ACHN (cell line): ENCODE results near the gene PTGFRN.

Experiments
- DNase-seq: peaks from one replicate; pipeline ENCODE4 v3.0.0-alpha.2; 2015
- in situ Hi-C: cut with HindIII; loops from 2 replicates; pipeline ENCODE4 v1.10.0; 2017; ENCODE audit warnings: low sequenced_read_pairs, low pct_ligation_motif_present, low pct_unique_long_range_greater_than_20kb

The PTGFRN gene

GRCh38 chr1:116882866-116883265 lies 26.9 kb upstream of the PTGFRN start:
- DNase-seq: no peak
- in situ Hi-C loops: no loop called here

DNA sequence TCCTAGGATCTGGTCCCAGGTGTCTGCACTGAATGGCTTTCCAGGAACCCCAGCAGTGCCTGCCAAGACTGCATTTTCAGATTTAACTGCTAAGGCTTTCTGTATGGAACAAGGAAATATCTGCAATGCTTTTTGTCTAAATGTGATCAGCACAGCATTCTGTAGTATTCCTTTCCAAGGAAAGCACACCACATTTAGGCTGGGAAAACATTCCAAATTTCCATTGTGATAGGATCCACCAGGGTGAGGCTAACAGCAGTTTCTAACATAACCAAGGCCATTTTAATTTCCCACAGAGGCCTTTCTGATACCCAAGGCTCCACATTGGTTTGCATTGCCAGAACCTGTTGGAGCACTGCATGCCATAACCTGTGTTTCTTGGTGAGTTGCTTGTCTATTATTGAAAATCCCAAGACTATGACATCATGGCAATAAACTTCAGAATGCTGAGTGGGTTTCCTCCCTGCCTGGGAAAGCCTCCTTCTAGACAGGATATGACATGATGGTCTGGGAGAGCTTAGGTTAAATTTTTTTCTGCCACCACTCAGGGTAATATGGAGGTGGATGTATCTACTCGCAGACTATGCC lies 23.3 kb upstream of the PTGFRN start:
- in situ Hi-C loops: no loop called here
- peak; percentile 31 for DNase-seq

- in situ Hi-C loops: no loop called here
- DNase-seq: no peak
These were observed 22.5 kb upstream of the PTGFRN start for GRCh38 chr1:116887212-116887611.

DNA sequence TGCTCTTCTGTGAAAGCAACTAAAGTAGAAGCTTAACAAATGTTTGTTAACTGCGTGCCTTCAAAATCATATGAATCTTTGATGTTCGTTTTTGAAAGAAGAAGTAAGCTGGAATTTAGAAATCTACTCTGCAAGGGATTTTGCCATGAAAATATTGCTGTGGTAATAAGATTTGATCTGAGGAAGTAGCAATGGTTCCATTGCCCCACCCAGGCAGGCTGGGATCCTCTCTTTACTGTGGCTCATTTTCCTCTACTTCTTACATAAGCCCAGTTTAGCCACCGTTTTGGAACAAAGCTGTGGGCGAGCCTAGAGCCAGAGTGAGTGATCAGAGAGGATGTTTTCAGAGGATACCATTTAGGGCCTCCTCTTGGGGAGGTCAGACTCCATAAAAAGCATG lies 20.3 kb upstream of the PTGFRN start:
- DNase-seq: no peak
- in situ Hi-C loops: no loop called here

GRCh38 chr1:116891396-116892079 lies 18.2 kb upstream of the PTGFRN start:
- no peak for DNase-seq
- in situ Hi-C loops: no loop called here

GRCh38 chr1:116895073-116895472 lies 14.6 kb upstream of the PTGFRN start:
- in situ Hi-C loops: no loop called here
- DNase-seq: no peak

GRCh38 chr1:116899529-116899928 lies 10.2 kb upstream of the PTGFRN start:
- no peak for DNase-seq

GRCh38 chr1:116900471-116901365 lies 9.0 kb upstream of the PTGFRN start:
- DNase-seq: no peak
- in situ Hi-C loops: no loop called here

More at GRCh38 chr1:116899529-116899928, 10.2 kb upstream of the PTGFRN start:
- in situ Hi-C loops: no loop called here

- in situ Hi-C loops: no loop called here
These were observed 7.7 kb upstream of the PTGFRN start for GRCh38 chr1:116902027-116902426.

GRCh38 chr1:116902723-116903383 lies 6.9 kb upstream of the PTGFRN start:
- in situ Hi-C loops: no loop called here
- DNase-seq: no peak

More at GRCh38 chr1:116902027-116902426, 7.7 kb upstream of the PTGFRN start:
- no peak for DNase-seq

GRCh38 chr1:116904791-116905320 lies 4.9 kb upstream of the PTGFRN start:
- in situ Hi-C loops: no loop called here
- DNase-seq: no peak

GRCh38 chr1:116906812-116907211 lies 2.9 kb upstream of the PTGFRN start:
- in situ Hi-C loops: no loop called here
- no peak for DNase-seq

- in situ Hi-C loops: no loop called here
- no peak for DNase-seq
These were observed 2.4 kb upstream of the PTGFRN start for GRCh38 chr1:116907351-116907750.

DNA sequence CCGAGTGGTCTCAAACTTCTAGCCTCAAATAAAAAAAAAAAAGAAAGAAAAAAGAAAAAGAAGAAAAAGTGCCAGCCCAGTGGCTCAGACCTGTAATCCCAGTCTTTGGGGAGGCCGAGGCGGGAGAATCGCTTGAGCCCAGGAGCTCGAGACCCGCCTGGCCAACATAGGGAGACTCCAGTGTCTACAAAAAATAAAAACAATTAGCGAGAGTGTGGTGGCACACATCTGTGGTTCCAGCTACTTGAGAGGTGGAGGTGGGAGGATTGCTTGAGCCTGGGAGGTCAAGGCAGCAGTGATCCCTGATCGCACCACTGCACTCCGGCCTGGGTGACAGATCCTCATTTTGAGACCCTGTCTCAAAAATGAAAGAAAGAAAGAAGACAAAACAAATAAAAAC lies 1.4 kb upstream of the PTGFRN start:
- no peak for DNase-seq
- in situ Hi-C loops: no loop called here

- DNase-seq: no peak
These were observed 750 bp upstream of the PTGFRN start for GRCh38 chr1:116908820-116909511.

DNA sequence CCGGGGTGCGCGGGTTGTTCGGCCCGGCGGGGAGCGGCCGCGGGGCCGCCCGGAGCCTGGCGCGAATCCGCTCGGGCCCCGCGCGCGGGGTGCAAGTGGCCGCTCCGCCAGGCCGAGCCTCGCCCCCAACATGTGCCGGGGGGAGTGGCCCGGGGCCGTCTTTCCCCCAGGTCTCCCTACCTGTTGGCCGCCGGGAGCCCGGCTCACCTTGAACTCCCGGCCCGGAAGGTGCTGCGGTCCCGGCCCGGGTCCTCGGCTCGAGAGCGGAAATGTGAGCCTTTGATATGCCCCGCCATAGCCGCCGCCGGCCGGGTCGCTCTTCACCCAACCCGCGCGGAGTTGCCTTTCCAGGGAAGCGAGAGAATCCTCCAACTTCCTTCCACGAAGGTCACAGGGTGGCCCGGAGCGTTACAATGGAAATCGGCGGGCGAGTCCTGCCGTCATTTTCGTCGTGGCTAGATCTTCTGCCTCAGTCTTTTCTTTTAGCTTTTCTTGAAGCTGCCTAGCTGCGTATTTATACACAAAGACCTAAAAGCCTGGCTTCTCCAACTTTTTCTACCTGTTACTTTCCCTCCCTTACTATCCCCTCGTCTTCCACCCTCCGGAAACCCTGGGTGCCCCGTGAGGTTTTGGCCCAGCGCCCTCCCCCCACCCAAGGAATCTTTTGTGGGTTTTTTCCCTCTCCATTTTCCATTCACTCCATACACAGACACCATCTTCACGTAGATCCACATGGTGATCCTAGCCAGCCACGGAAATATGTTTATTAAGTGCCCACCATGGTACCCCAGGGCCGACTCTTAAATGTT lies 867 bp downstream of the PTGFRN start:
- peak; percentile 22 for DNase-seq
- in situ Hi-C loops: no loop called here

More at GRCh38 chr1:116908820-116909511, 750 bp upstream of the PTGFRN start:
- in situ Hi-C loops: no loop called here

GRCh38 chr1:116911188-116911553 lies 1.5 kb downstream of the PTGFRN start:
- in situ Hi-C loops: no loop called here
- no peak for DNase-seq
